ENCODE results near the gene NME3. TPM values are rescaled to one million over a fixed set of nuclear protein-coding genes. Genes with fewer than 3 reads are reported as not detected.

Gene NME3
- total and polyA plus RNA-seq, 9 of the 15 experiments (the other 6 are each of a cell fraction or from before 2014, with no cell fraction given), result 0.68 to 76.3 (median 11.5) TPM

- TF ChIP-seq NFIX (CRISPR knock-in tag; IDR thresholded peaks at IDR 0.05; ENCODE audit: low read depth) (no peak), FOXO4 (CRISPR knock-in tag; IDR thresholded peaks at IDR 0.05) (no peak), BHLHE40 (IDR thresholded peaks at IDR 0.05; ENCODE audit: low read length) (peak; percentile 92), RBM22 (IDR thresholded peaks at IDR 0.05; ENCODE audit: low read depth, low read length, poor library complexity, severe bottlenecking) (no peak), ZNF766 (CRISPR knock-in tag; conservative IDR thresholded peaks at IDR 0.05) (peak; percentile 82; the same call in 1 of the 2 replicates), ZNF146 (CRISPR knock-in tag; IDR thresholded peaks at IDR 0.05; ENCODE audit: unreplicated experiment) (no peak), ZNF609 (CRISPR knock-in tag; IDR thresholded peaks at IDR 0.05; ENCODE audit: borderline replicate concordance) (peak; percentile 92), ZKSCAN1 (IDR thresholded peaks at IDR 0.05; ENCODE audit: low read depth, low read length) (0 out of 2 replicates have a peak, but pooled peaks have one; percentile 22), E2F6 (IDR thresholded peaks at IDR 0.05; ENCODE audit: borderline replicate concordance in 1 of 2, extremely low read depth in 1 of 2, insufficient read depth in 1 of 2, insufficient read length in 1 of 2, low read depth in 1 of 2, low read length in 1 of 2, poor library complexity in 1 of 2, severe bottlenecking in 1 of 2) (peak; percentile 76 to 97), SMAD4 (CRISPR knock-in tag; conservative IDR thresholded peaks at IDR 0.05) (no peak; the same call in none of the 2 replicates)
- TF ChIP-seq, protein P1, sequence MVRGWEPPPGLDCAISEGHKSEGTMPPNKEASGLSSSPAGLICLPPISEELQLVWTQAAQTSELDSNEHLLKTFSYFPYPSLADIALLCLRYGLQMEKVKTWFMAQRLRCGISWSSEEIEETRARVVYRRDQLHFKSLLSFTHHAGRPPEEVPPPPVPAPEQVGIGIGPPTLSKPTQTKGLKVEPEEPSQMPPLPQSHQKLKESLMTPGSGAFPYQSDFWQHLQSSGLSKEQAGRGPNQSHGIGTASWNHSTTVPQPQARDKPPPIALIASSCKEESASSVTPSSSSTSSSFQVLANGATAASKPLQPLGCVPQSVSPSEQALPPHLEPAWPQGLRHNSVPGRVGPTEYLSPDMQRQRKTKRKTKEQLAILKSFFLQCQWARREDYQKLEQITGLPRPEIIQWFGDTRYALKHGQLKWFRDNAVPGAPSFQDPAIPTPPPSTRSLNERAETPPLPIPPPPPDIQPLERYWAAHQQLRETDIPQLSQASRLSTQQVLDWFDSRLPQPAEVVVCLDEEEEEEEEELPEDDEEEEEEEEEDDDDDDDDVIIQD (CRISPR knock-in tag; IDR thresholded peaks at IDR 0.05), result no peak
- TF ChIP-seq, protein P2, sequence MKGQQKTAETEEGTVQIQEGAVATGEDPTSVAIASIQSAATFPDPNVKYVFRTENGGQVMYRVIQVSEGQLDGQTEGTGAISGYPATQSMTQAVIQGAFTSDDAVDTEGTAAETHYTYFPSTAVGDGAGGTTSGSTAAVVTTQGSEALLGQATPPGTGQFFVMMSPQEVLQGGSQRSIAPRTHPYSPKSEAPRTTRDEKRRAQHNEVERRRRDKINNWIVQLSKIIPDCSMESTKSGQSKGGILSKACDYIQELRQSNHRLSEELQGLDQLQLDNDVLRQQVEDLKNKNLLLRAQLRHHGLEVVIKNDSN (CRISPR knock-in tag; IDR thresholded peaks at IDR 0.05), result no peak
- TF ChIP-seq, protein P3, sequence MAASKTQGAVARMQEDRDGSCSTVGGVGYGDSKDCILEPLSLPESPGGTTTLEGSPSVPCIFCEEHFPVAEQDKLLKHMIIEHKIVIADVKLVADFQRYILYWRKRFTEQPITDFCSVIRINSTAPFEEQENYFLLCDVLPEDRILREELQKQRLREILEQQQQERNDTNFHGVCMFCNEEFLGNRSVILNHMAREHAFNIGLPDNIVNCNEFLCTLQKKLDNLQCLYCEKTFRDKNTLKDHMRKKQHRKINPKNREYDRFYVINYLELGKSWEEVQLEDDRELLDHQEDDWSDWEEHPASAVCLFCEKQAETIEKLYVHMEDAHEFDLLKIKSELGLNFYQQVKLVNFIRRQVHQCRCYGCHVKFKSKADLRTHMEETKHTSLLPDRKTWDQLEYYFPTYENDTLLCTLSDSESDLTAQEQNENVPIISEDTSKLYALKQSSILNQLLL (CRISPR knock-in tag; IDR thresholded peaks at IDR 0.05; ENCODE audit: borderline replicate concordance), result no peak
Observed at GRCh38 chr16:1772908-1773702, 1.8 kb upstream of the NME3 start, which contains the start of gene MRPS34 (continued).
